Esophagus squamous epithelium (tissue), 5 donors: ENCODE data around the gene PHYKPL. TPM values are rescaled to one million over a fixed set of nuclear protein-coding genes. Genes with fewer than 3 reads are reported as not detected.

Experiments
- DNase-seq: peaks from one replicate; lab custom pipeline; 2025; lab: John Stamatoyannopoulos, UW
- H3K27ac ChIP-seq, 4 donors: fragments of 200-600 bp; sonication (generic); one replicate each; pipeline ENCODE4 v1.5.1; 2016 to 2019; ENCODE audit warnings: mild to moderate bottlenecking in 1 of 4
- H3K27me3 ChIP-seq, 4 donors: fragments of 200-600 bp; sonication (generic); 1 replicate in 3 of 4; 2 replicates in 1 of 4; pipeline versions ENCODE4 v1.5.1 to v1.6.0; 2017 to 2021; ENCODE audit warnings: antibody characterized with exemption in 1 of 4
- H3K36me3 ChIP-seq, 3 donors: fragments of 200-600 bp; sonication (generic); one replicate each; pipeline ENCODE4 v1.5.1; 2016 to 2019
- H3K4me1 ChIP-seq, 3 donors: fragments of 200-600 bp; sonication (generic); one replicate each; pipeline ENCODE4 v1.5.1; 2017 to 2019
- H3K4me3 ChIP-seq, 4 donors: fragments of 200-600 bp; sonication (generic); 1 replicate in 3 of 4; 2 replicates in 1 of 4; pipeline ENCODE4 v1.5.1; 2016 to 2019; ENCODE audit warnings: mild to moderate bottlenecking in 2 of 4, moderate library complexity in 1 of 4
- H3K9me3 ChIP-seq, 3 donors: fragments of 200-600 bp; sonication (generic); one replicate each; pipeline ENCODE4 v1.5.1; 2016 to 2019
- POLR2A ChIP-seq, 4 donors: fragments of 450-650 bp; IDR thresholded peaks; one replicate each; pipeline ENCODE4 v1.6.1; 2017; ENCODE audit warnings: antibody characterized with exemption in 4 of 4, mild to moderate bottlenecking in 4 of 4, moderate library complexity in 3 of 4
- WGBS, 2 donors: methylation state at CpG; one replicate each; pipeline ENCODE4 v1.1.5; 2018; 5-methylcytosine and 5-hydroxymethylcytosine counted together
- intact Hi-C: fragments of 100-400 bp; cut with DNase I; formaldehyde crosslinking; loops from one replicate; pipeline ENCODE4 v1.15.0; 2022
- total RNA-seq, 4 donors: library from RNA; depleted of rRNA; stranded (reverse); fragments of >200 nt; gene quantifications; one replicate each; pipeline ENCODE4 v1.1.0, GENCODE V29; 2016
- TF ChIP-seq, protein P1 (sequence below), 6 experiments: fragments of 450-650 bp in 4 of 6; fragments of 200-600 bp in 2 of 6; sonication (generic) in 2 of 6; IDR thresholded peaks; one replicate each; pipeline ENCODE4 v1.5.1; 2016 to 2019; ENCODE audit warnings: antibody characterized with exemption in 6 of 6, mild to moderate bottlenecking in 4 of 6, moderate library complexity in 4 of 6
- donor health status: DM: yes; HTN: yes; CAD: no.

Gene PHYKPL
- total RNA-seq, 4 donors from 2014 or later: 15.8 to 57.4 (median 21.9) TPM

DNA sequence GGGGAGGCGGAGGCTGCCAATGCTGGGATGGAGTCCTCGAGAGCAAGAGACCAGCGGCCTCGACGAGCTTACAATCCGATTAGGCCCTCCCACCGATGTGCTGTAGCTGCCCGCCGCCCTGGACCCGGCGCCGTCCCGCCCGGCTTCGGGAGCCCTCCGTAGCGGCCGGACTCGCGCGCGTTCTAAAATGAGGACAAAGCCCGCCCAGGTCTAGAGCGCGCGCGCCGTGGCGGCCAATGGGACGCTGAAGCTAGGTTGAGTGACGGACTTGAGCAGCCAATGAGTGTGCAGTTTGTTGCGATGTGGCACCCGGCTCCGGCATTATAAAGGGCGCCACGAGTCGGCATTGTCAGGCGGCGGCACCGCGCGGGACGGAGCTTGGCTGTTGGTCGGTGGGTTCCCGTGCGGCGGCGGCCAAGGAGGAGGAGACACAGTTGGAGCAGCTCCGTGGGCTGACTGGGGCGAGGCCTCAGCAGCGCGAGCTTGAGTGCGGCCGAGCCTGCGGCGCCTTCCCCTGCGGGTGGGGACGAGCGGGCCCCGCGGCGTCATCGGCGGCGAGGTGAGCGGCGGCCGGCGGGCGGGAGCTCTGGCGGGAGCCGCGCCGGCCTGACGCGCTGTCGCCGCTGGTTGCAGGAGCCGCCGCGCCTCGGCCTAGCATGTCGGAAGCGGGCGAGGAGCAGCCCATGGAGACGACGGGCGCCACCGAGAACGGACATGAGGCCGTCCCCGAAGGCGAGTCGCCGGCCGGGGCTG, 28.2 kb downstream of the PHYKPL start, which contains the start of gene HNRNPAB:
HNRNPAB (plus strand) TSS at position 352 of the 753 bp plus-strand sequence; CDS start at position 657, 305 bp downstream.
- Histone ChIP-seq H3K27me3 (no peaks in the 10 kb centered on the region), H3K4me3 (peak within 1 kb of the TSS; percentile 78 to 100 (median 92)), H3K9me3 (no peaks in the 10 kb centered on the region), H3K4me1 (peaks cover 19 to 76% (median 35%) of the 10 kb centered on the region in 3 donors), H3K27ac (peak within 1 kb of the TSS; percentile 86 to 99 (median 94)), H3K36me3 (peaks cover under 1 to 30% (median 15%) of the 10 kb centered on the region in 3 donors)
- intact Hi-C loops: no loop called here
- peak; percentile 77 for DNase-seq
- no CpG with 5 or more reads among the region's 96 CpGs for WGBS, 2 donors
- peak in 3 of 4 donors; percentile 75 to 100 (median 99) for TF ChIP-seq POLR2A (IDR thresholded peaks at IDR 0.05)
- TF ChIP-seq, protein P1, sequence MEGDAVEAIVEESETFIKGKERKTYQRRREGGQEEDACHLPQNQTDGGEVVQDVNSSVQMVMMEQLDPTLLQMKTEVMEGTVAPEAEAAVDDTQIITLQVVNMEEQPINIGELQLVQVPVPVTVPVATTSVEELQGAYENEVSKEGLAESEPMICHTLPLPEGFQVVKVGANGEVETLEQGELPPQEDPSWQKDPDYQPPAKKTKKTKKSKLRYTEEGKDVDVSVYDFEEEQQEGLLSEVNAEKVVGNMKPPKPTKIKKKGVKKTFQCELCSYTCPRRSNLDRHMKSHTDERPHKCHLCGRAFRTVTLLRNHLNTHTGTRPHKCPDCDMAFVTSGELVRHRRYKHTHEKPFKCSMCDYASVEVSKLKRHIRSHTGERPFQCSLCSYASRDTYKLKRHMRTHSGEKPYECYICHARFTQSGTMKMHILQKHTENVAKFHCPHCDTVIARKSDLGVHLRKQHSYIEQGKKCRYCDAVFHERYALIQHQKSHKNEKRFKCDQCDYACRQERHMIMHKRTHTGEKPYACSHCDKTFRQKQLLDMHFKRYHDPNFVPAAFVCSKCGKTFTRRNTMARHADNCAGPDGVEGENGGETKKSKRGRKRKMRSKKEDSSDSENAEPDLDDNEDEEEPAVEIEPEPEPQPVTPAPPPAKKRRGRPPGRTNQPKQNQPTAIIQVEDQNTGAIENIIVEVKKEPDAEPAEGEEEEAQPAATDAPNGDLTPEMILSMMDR (IDR thresholded peaks at IDR 0.05): peak in 2 of 6 experiments; percentile 7 to 8

DNA sequence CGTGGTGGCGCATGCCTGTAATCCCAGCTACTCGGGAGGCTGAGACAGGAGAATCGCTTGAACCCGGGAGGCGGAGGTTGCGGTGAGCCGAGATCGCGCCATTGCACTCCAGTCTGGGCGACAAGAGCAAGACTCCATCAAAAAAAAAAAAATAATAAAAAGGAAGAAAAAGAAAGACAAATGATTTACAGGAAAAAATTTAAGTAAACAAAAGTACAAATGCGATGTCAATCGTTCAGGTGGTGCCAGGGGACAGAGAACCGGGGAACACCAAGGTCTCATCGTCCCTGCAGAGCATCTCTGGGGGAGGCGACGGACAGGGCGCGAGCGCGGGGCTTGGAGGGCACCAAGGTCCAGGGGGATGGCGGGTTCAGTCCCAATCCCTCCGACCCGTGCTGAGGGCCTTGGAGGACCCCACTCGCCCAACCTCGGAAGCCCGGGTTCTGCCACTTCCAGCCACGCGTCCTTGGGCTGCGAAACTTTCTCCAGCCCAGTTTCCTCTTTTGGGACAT, 28.9 kb downstream of the PHYKPL start:
- peaks cover 0 to 24% (median 9%) of the 10 kb centered on the region in 3 donors for H3K36me3 ChIP-seq
- intact Hi-C loops: no loop called here
- H3K9me3 ChIP-seq: no peaks in the 10 kb centered on the region
- no peak for DNase-seq
- WGBS, 2 donors: 11 to 27% methylated on average over 22 to 24 of the region's 30 CpGs
- no peak for TF ChIP-seq POLR2A (IDR thresholded peaks at IDR 0.05)
- TF ChIP-seq, protein P1 (IDR thresholded peaks at IDR 0.05): no peak
- no peaks in the 10 kb centered on the region for H3K27me3 ChIP-seq
- peaks cover 19 to 73% (median 35%) of the 10 kb centered on the region in 3 donors for H3K4me1 ChIP-seq
- H3K27ac ChIP-seq: peak overlapping the region; percentile 86 to 99 (median 94)
- peak overlapping the region; percentile 78 to 100 (median 92) for H3K4me3 ChIP-seq

DNA sequence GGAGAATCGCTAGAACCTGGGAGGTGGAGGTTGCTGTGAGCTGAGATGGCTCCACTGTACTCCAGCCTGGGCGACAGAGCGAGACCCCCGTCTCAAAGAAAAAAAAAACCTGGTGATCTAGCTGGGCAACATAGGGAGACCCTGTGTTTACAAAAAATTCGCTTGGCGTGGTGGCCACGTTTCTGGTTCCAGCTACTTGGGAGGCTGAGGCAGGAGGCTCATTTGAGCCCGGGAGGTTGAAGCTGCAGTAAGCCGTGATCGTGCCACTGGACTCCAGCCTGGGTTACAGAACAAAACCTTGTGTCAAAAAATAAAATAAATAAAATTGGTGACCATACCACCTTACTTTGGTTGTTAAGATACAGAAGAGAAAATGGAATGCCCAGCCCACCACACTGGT, 30.1 kb downstream of the PHYKPL start:
- Histone ChIP-seq H3K27me3 (no peaks in the 10 kb centered on the region), H3K27ac (no peak overlapping the region), H3K4me1 (peaks cover 19 to 61% (median 29%) of the 10 kb centered on the region in 3 donors), H3K9me3 (no peaks in the 10 kb centered on the region), H3K4me3 (no peak overlapping the region), H3K36me3 (peaks cover 0 to 12% (median 9%) of the 10 kb centered on the region in 3 donors)
- TF ChIP-seq POLR2A (IDR thresholded peaks at IDR 0.05): no peak
- TF ChIP-seq, protein P1 (IDR thresholded peaks at IDR 0.05): no peak
- 92 to 94% methylated on average over 10 of the region's 10 CpGs for WGBS, 2 donors
- intact Hi-C loops: no loop called here
- DNase-seq: no peak

DNA sequence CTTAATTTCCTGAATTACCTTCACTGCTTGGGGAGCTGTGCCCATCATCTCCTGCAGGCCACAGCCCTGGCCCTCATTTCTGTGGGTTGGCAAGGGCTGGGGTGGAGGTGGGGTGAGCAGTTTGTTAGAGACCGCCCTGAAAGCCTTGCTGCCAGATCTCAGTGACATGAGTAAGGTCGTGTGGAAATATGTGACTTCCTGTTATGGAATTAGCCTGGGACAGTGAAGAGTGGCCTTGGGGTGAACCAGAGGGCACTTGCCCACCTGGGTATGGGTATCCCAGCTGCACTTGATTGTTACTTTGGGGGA, 30.7 kb downstream of the PHYKPL start:
- peak overlapping the region in 1 of 4 donors; percentile 61 for H3K27ac ChIP-seq
- no peak overlapping the region for H3K4me3 ChIP-seq
- H3K4me1 ChIP-seq: peaks cover 13 to 54% (median 23%) of the 10 kb centered on the region in 3 donors
- intact Hi-C loops: no loop called here
- TF ChIP-seq, protein P1 (IDR thresholded peaks at IDR 0.05): no peak
- TF ChIP-seq POLR2A (IDR thresholded peaks at IDR 0.05): no peak
- no peak for DNase-seq
- peaks cover 0 to 5% (median 5%) of the 10 kb centered on the region in 3 donors for H3K36me3 ChIP-seq
- no peaks in the 10 kb centered on the region for H3K27me3 ChIP-seq
- WGBS, 2 donors: 20 to 31% methylated on average over 1 to 2 of the region's 2 CpGs
- H3K9me3 ChIP-seq: no peaks in the 10 kb centered on the region
